GM18505 (cell line): ENCODE results near the gene ATOH8.

Experiments used
- ATAC-seq: cut with Tn5 transposase; IDR thresholded peaks from one replicate; pipeline ENCODE4 v1.9.1; 2021; ENCODE audit not compliant: unreplicated experiment
- POLR2A ChIP-seq: IDR thresholded peaks from 4 replicates; pipeline ENCODE4 v1.6.1; 2011; ENCODE audit warnings: borderline replicate concordance; ENCODE audit not compliant: insufficient read depth, insufficient read length; ENCODE audit errors: extremely low read depth

The ATOH8 gene

GRCh38 chr2:85758361-85759256, 4.8 kb downstream of the ATOH8 start:
- no peak for ATAC-seq
- no peak for TF ChIP-seq POLR2A

GRCh38 chr2:85759257-85759613, 5.4 kb downstream of the ATOH8 start:
- TF ChIP-seq POLR2A: no peak
- ATAC-seq: no peak

- ATAC-seq: no peak
Observed at GRCh38 chr2:85760371-85760770, 6.6 kb downstream of the ATOH8 start.

GRCh38 chr2:85760872-85761271, 7.1 kb downstream of the ATOH8 start:
- no peak for TF ChIP-seq POLR2A
- no peak for ATAC-seq

More at GRCh38 chr2:85760371-85760770, 6.6 kb downstream of the ATOH8 start:
- no peak for TF ChIP-seq POLR2A

GRCh38 chr2:85761512-85761944, 7.7 kb downstream of the ATOH8 start:
- ATAC-seq: no peak
- no peak for TF ChIP-seq POLR2A

- TF ChIP-seq POLR2A: no peak
- ATAC-seq: no peak
Observed at GRCh38 chr2:85761946-85762345, 8.2 kb downstream of the ATOH8 start.

- TF ChIP-seq POLR2A: no peak
- ATAC-seq: no peak
Observed at GRCh38 chr2:85763132-85763531, 9.3 kb downstream of the ATOH8 start.

- TF ChIP-seq POLR2A: no peak
- no peak for ATAC-seq
Observed at GRCh38 chr2:85763831-85764230, 10.0 kb downstream of the ATOH8 start.

GRCh38 chr2:85765081-85765731, 11.4 kb downstream of the ATOH8 start:
- no peak for ATAC-seq
- TF ChIP-seq POLR2A: no peak

GRCh38 chr2:85766229-85766628, 12.4 kb downstream of the ATOH8 start:
- no peak for ATAC-seq
- no peak for TF ChIP-seq POLR2A

- ATAC-seq: no peak
- no peak for TF ChIP-seq POLR2A
Observed at GRCh38 chr2:85767803-85768665, 14.2 kb downstream of the ATOH8 start.

GRCh38 chr2:85768713-85769112, 14.9 kb downstream of the ATOH8 start:
- no peak for TF ChIP-seq POLR2A
- ATAC-seq: no peak
